GM18861 (cell line): ENCODE data around the gene DMAC2.
"Not testable (repeated sequence)": the region's sequence is repeated elsewhere in the genome, so short reads cannot be mapped to it uniquely, and the experiment has no call there.

ENCODE experiments used
- ATAC-seq: cut with Tn5 transposase; IDR thresholded peaks from one replicate; pipeline ENCODE4 v1.9.1; 2021; ENCODE audit not compliant: unreplicated experiment

DMAC2 gene

GRCh38 chr19:41424335-41425173 is 15.2 kb downstream of the DMAC2 start:
- ATAC-seq: no peak

GRCh38 chr19:41422955-41423354 is 16.8 kb downstream of the DMAC2 start:
- ATAC-seq: no peak

GRCh38 chr19:41422456-41422855 is 17.3 kb downstream of the DMAC2 start:
- no peak for ATAC-seq

- ATAC-seq: no peak
These were observed 17.7 kb downstream of the DMAC2 start for GRCh38 chr19:41421973-41422372.

- ATAC-seq: no peak
These were observed 18.4 kb downstream of the DMAC2 start for GRCh38 chr19:41421314-41421713.

- ATAC-seq: no peak
These were observed 19.4 kb downstream of the DMAC2 start for GRCh38 chr19:41420101-41420880.

- no peak for ATAC-seq
These were observed 23.5 kb downstream of the DMAC2 start for GRCh38 chr19:41416194-41416674.

GRCh38 chr19:41415154-41415571 is 24.5 kb downstream of the DMAC2 start:
- ATAC-seq: no peak

- no peak for ATAC-seq
These were observed 25.3 kb downstream of the DMAC2 start for GRCh38 chr19:41414461-41414860.

GRCh38 chr19:41413947-41414346 is 25.8 kb downstream of the DMAC2 start:
- no peak for ATAC-seq

- ATAC-seq: no peak
These were observed 26.8 kb downstream of the DMAC2 start for GRCh38 chr19:41412953-41413352.

GRCh38 chr19:41411968-41412265 is 27.8 kb downstream of the DMAC2 start:
- ATAC-seq: no peak

GRCh38 chr19:41411100-41411967 is 28.4 kb downstream of the DMAC2 start:
- ATAC-seq: no peak

GRCh38 chr19:41410336-41411054 is 29.2 kb downstream of the DMAC2 start:
- ATAC-seq: no peak

- ATAC-seq: no peak
These were observed 30.4 kb downstream of the DMAC2 start for GRCh38 chr19:41409288-41409687.

- not testable (repeated sequence) for ATAC-seq
These were observed 30.9 kb downstream of the DMAC2 start for GRCh38 chr19:41408846-41409245.

GRCh38 chr19:41408256-41408655 is 31.5 kb downstream of the DMAC2 start:
- ATAC-seq: no peak

GRCh38 chr19:41407271-41407670 is 32.4 kb downstream of the DMAC2 start:
- no peak for ATAC-seq

- no peak for ATAC-seq
These were observed 33.9 kb downstream of the DMAC2 start for GRCh38 chr19:41405776-41406175.

GRCh38 chr19:41403181-41403970 is 36.3 kb downstream of the DMAC2 start:
- no peak for ATAC-seq
